HG02840 (cell line): ENCODE results near the gene LRRC8D.
A peak's percentile ranks its signal among the peaks of the same experiment; 100 is the strongest.

Experiments used
- ATAC-seq: cut with Tn5 transposase; IDR thresholded peaks from one replicate; pipeline ENCODE4 v1.9.1; 2021; ENCODE audit warnings: mild to moderate bottlenecking, moderate library complexity, moderate number of reproducible peaks; ENCODE audit not compliant: unreplicated experiment, low FRiP score

Gene LRRC8D

GRCh38 chr1:89932598-89933364 lies 111.9 kb downstream of the LRRC8D start:
- ATAC-seq, result no peak

- ATAC-seq, result no peak
These were observed 113.6 kb downstream of the LRRC8D start for GRCh38 chr1:89934461-89934860.

GRCh38 chr1:89935235-89935634 lies 114.4 kb downstream of the LRRC8D start:
- no peak for ATAC-seq

GRCh38 chr1:89936694-89937093 lies 115.9 kb downstream of the LRRC8D start:
- no peak for ATAC-seq

GRCh38 chr1:89938171-89939055 lies 117.6 kb downstream of the LRRC8D start:
- ATAC-seq, result no peak

GRCh38 chr1:89939059-89939570 lies 118.3 kb downstream of the LRRC8D start:
- ATAC-seq, result no peak

GRCh38 chr1:89939693-89940438 lies 119.0 kb downstream of the LRRC8D start:
- no peak for ATAC-seq

- ATAC-seq, result no peak
These were observed 120.4 kb downstream of the LRRC8D start for GRCh38 chr1:89941110-89941766.

GRCh38 chr1:89942014-89942413 lies 121.2 kb downstream of the LRRC8D start:
- no peak for ATAC-seq

GRCh38 chr1:89942825-89943658 lies 122.2 kb downstream of the LRRC8D start:
- ATAC-seq, result no peak

- ATAC-seq, result no peak
These were observed 123.3 kb downstream of the LRRC8D start for GRCh38 chr1:89943846-89944781.

- ATAC-seq, result peak; percentile 88
These were observed 125.1 kb downstream of the LRRC8D start for GRCh38 chr1:89945852-89946476.

- no peak for ATAC-seq
These were observed 125.7 kb downstream of the LRRC8D start for GRCh38 chr1:89946532-89946931.

GRCh38 chr1:89948722-89949345 lies 128.0 kb downstream of the LRRC8D start:
- no peak for ATAC-seq

GRCh38 chr1:89949991-89950624 lies 129.3 kb downstream of the LRRC8D start:
- no peak for ATAC-seq

GRCh38 chr1:89950703-89951102 lies 129.9 kb downstream of the LRRC8D start:
- ATAC-seq, result no peak
